ENCODE measurements around the gene BCKDHB. TPM values are rescaled to one million over a fixed set of nuclear protein-coding genes. Genes with fewer than 3 reads are reported as not detected.
"Not testable (repeated sequence)": the region's sequence is repeated elsewhere in the genome, so short reads cannot be mapped to it uniquely, and the experiment has no call there.

Gene BCKDHB
- total RNA-seq, 1 donor from 2014 or later, result 12.9 TPM

DNA sequence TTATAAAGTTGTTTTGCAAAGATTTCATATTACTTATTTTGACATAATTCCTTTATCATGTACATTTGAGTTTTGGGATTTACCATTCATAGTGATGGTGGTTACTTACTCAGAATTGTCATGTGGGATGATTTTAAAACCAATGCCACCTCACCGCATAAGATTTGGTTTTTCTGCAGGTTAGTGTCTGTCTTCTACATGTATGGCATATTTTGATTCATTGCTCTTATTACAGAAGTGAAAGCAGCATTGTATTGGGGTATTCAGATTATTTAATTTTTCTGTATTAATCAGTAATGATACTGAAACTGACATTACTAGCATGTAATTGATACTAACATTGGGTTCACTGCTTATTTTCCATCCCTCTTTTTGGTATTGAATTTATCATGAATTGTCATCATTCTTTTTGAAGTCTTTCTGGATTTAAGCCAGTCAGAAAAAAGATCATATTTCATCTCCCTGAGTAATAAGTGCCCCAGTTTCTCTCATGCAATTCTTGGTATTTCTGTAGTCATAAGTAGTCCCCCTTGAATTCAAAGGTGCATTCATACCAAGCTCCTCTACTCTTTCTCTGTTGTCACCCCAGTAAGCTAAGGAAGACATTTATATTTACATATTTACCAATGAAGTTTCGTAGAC is 176.6 kb downstream of the BCKDHB start:
- Mint-ChIP-seq H3K27me3 (ENCODE audit: low read depth) (no peaks in the 10 kb centered on the region), H3K36me3 (ENCODE audit: low read depth) (peaks cover 3% of the 10 kb centered on the region), H3K27ac (ENCODE audit: unreplicated experiment) (no peak overlapping the region), H3K9me3 (ENCODE audit: low read depth) (no peaks in the 10 kb centered on the region), H3K4me1 (ENCODE audit: low read depth) (peaks cover 14% of the 10 kb centered on the region), H3K4me3 (ENCODE audit: unreplicated experiment) (no peak overlapping the region)
- no peak for DNase-seq (ENCODE audit: low spot score)
- TF ChIP-seq, protein P1, sequence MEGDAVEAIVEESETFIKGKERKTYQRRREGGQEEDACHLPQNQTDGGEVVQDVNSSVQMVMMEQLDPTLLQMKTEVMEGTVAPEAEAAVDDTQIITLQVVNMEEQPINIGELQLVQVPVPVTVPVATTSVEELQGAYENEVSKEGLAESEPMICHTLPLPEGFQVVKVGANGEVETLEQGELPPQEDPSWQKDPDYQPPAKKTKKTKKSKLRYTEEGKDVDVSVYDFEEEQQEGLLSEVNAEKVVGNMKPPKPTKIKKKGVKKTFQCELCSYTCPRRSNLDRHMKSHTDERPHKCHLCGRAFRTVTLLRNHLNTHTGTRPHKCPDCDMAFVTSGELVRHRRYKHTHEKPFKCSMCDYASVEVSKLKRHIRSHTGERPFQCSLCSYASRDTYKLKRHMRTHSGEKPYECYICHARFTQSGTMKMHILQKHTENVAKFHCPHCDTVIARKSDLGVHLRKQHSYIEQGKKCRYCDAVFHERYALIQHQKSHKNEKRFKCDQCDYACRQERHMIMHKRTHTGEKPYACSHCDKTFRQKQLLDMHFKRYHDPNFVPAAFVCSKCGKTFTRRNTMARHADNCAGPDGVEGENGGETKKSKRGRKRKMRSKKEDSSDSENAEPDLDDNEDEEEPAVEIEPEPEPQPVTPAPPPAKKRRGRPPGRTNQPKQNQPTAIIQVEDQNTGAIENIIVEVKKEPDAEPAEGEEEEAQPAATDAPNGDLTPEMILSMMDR (IDR thresholded peaks at IDR 0.05), result no peak

DNA sequence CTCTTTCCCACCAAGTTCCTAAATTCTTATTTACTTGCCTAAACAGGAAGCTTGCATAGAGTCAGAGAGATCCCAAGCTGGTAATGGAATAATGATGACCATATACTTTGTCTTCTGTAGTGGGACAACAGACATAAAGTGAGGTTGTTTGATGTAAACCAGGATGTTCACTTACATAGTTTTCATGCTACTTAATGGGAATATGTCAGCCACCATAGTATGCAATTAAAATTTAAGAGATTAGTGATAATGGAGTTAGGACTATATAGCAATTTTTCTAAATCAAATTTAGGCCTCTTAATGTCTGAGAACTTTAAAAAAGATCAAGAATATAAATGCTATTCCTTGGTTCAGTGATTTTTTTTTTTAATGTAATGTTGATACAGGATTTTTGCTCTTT is 180.6 kb downstream of the BCKDHB start:
- Mint-ChIP-seq H3K4me3 (ENCODE audit: unreplicated experiment) (no peak overlapping the region), H3K27me3 (ENCODE audit: low read depth) (no peaks in the 10 kb centered on the region), H3K27ac (ENCODE audit: unreplicated experiment) (no peak overlapping the region), H3K4me1 (ENCODE audit: low read depth) (peaks cover 20% of the 10 kb centered on the region), H3K36me3 (ENCODE audit: low read depth) (no peaks in the 10 kb centered on the region), H3K9me3 (ENCODE audit: low read depth) (peaks cover 2% of the 10 kb centered on the region)
- TF ChIP-seq, protein P1 (IDR thresholded peaks at IDR 0.05), result no peak
- DNase-seq (ENCODE audit: low spot score), result no peak

DNA sequence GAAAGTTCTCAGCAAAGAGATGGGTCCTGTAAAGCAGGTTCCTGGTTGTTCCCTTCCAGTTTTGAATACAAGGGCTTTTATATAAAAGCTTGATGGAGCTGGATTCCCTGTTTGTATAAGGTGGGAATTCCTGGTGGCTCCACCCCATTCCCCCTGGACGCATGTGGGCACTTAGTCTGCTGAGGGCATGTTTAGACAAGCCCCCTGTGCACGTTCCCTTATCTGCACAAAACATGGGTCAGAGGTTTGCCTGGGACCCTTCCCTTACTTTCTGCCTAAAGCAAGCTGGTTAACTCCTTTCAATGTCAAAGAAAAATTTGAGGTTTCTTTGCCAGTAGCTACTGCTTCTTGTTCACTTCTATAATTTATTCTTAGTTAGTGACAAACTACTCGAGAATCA is 181.1 kb downstream of the BCKDHB start:
- Mint-ChIP-seq H3K27ac (ENCODE audit: unreplicated experiment) (no peak overlapping the region), H3K4me1 (ENCODE audit: low read depth) (peaks cover 20% of the 10 kb centered on the region), H3K27me3 (ENCODE audit: low read depth) (no peaks in the 10 kb centered on the region), H3K4me3 (ENCODE audit: unreplicated experiment) (no peak overlapping the region), H3K36me3 (ENCODE audit: low read depth) (no peaks in the 10 kb centered on the region), H3K9me3 (ENCODE audit: low read depth) (peaks cover 7% of the 10 kb centered on the region)
- TF ChIP-seq, protein P1 (IDR thresholded peaks at IDR 0.05), result no peak
- DNase-seq (ENCODE audit: low spot score), result no peak

DNA sequence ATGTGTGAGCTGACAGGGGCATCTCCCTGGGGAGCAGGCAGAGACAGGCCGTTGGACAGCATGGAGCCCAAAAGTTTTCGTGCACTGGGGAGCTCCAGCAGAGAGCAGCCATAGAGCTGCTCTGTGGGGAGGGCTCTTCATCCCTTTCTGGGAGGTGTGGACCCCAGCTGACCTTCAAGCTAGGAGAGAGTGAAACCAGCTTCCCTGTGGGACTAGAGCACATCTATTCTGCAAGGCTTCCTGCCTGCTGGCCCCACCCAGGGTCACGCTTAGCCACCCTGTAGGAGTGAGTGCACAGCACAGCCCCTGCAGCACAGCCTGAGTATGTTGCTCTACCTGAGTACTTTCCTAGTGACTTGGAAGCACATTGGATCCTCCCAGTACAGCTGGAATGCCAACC is 183.3 kb downstream of the BCKDHB start:
- no peak overlapping the region for H3K4me3 Mint-ChIP-seq (ENCODE audit: unreplicated experiment)
- TF ChIP-seq, protein P1 (IDR thresholded peaks at IDR 0.05), result no peak

DNA sequence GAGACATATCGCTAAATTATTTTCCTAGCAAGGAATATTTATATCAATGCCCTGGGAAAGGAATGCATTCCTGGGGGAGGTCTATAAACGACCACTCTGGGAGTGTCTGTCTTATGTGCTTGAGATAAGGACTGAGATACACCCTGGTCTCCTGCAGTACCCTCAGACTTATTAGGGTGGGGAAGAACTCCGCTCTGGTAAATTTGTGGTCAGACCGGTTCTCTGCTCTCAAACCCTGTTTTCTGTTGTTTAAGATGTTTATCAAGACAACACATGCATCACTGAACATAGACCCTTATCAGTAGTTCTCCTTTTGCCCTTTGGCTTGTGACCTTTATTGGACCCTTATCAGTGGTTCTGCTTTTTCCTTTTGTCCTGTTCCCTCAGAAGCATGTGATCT is 188.1 kb downstream of the BCKDHB start:
- H3K27me3 Mint-ChIP-seq (ENCODE audit: low read depth); H3K27ac Mint-ChIP-seq (ENCODE audit: unreplicated experiment); H3K4me3 Mint-ChIP-seq (ENCODE audit: unreplicated experiment); H3K4me1 Mint-ChIP-seq (ENCODE audit: low read depth); DNase-seq (ENCODE audit: low spot score): not testable (repeated sequence)
- Mint-ChIP-seq H3K36me3 (ENCODE audit: low read depth) (peaks cover 16% of the 10 kb centered on the region), H3K9me3 (ENCODE audit: low read depth) (peaks cover 33% of the 10 kb centered on the region)

More for the DNA sequence above, 183.3 kb downstream of the BCKDHB start:
- Mint-ChIP-seq H3K27me3 (ENCODE audit: low read depth) (no peaks in the 10 kb centered on the region), H3K9me3 (ENCODE audit: low read depth) (peaks cover 20% of the 10 kb centered on the region), H3K27ac (ENCODE audit: unreplicated experiment) (no peak overlapping the region), H3K36me3 (ENCODE audit: low read depth) (peaks cover 7% of the 10 kb centered on the region), H3K4me1 (ENCODE audit: low read depth) (peaks cover 13% of the 10 kb centered on the region)
- no peak for DNase-seq (ENCODE audit: low spot score)

DNA sequence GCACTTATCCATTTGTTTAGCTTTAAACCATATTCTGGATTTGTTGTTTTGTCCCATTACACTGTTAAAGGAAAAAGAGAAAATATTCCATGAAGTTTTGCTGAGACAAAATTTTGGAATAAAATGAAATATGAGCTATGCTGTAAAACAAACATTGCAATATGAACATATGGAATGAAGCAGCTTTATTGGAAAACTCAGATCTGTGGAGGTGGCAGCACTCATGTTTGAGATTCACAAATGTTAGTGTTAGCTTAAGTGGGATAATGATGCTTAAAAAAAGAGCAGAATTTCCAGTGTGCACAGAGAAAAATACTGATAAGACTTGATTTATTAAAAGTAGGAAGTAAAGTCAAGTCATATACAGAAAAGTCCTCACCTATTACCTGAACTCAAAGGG is 196.2 kb downstream of the BCKDHB start:
- Mint-ChIP-seq H3K27me3 (ENCODE audit: low read depth) (no peaks in the 10 kb centered on the region), H3K4me1 (ENCODE audit: low read depth) (peaks cover 3% of the 10 kb centered on the region), H3K36me3 (ENCODE audit: low read depth) (peaks cover 11% of the 10 kb centered on the region), H3K9me3 (ENCODE audit: low read depth) (peaks cover 27% of the 10 kb centered on the region), H3K4me3 (ENCODE audit: unreplicated experiment) (no peak overlapping the region), H3K27ac (ENCODE audit: unreplicated experiment) (no peak overlapping the region)
- no peak for DNase-seq (ENCODE audit: low spot score)
- TF ChIP-seq, protein P1 (IDR thresholded peaks at IDR 0.05), result no peak
